ENCODE results near the gene ZGPAT.

GRCh38 chr20:63664143-63664851 lies 43.5 kb upstream of the ZGPAT start:
- TF ChIP-seq, protein P1, sequence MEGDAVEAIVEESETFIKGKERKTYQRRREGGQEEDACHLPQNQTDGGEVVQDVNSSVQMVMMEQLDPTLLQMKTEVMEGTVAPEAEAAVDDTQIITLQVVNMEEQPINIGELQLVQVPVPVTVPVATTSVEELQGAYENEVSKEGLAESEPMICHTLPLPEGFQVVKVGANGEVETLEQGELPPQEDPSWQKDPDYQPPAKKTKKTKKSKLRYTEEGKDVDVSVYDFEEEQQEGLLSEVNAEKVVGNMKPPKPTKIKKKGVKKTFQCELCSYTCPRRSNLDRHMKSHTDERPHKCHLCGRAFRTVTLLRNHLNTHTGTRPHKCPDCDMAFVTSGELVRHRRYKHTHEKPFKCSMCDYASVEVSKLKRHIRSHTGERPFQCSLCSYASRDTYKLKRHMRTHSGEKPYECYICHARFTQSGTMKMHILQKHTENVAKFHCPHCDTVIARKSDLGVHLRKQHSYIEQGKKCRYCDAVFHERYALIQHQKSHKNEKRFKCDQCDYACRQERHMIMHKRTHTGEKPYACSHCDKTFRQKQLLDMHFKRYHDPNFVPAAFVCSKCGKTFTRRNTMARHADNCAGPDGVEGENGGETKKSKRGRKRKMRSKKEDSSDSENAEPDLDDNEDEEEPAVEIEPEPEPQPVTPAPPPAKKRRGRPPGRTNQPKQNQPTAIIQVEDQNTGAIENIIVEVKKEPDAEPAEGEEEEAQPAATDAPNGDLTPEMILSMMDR (conservative IDR thresholded peaks at IDR 0.05; ENCODE audit: low read depth, low read length), result no peak
- TF ChIP-seq EZH2 (IDR thresholded peaks at IDR 0.05; ENCODE audit: borderline replicate concordance, low read depth, low read length, poor library complexity, severe bottlenecking), result no peak
